Measurements from ENCODE around the gene ZNF536. TPM values are rescaled to one million over a fixed set of nuclear protein-coding genes. Genes with fewer than 3 reads are reported as not detected.

ZNF536 gene
- polyA plus RNA-seq, 1 of the 3 experiments (the other 2 are of a cell fraction) = 0.41 TPM

DNA sequence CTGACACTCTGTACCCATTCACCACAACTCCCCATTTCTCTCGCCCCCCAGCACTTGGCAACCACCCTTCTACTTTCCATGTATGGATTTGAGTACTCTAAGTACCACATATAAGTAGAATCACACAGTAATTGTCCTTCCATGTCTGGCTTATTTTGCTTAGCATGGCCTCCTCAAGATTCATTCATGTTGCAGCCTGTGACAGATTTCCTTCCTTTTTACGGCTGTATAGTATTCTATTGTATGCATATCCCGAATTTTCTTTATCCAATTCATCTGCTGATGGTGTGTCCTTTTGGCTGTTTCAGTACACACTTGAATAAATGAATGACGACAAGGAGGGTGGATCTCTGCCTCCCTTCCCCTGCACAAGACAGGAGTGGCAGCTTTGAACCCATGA, 95.1 kb downstream of the ZNF536 start:
- no peaks in the 10 kb centered on the region for H3K79me2 ChIP-seq (ENCODE audit: insufficient read depth)
- no peaks in the 10 kb centered on the region for H3K4me1 ChIP-seq (ENCODE audit: control insufficient read depth in 1 of 2, insufficient read depth in 2 of 2, low read depth in 1 of 2, low read length in 1 of 2)
- DNase-seq = no peak
- H3K36me3 ChIP-seq (replicated peaks in 1 of 2; ENCODE audit: control insufficient read depth in 1 of 2, insufficient read depth in 2 of 2, low read length in 1 of 2) = no peaks in the 10 kb centered on the region
- no peaks in the 10 kb centered on the region for H4K20me1 ChIP-seq (ENCODE audit: insufficient read depth)
- no peak overlapping the region for H3K9ac ChIP-seq
- CTCF ChIA-PET = no interaction called here
- TF ChIP-seq FOXJ3 (CRISPR knock-in tag; IDR thresholded peaks at IDR 0.05) = no peak
- TF ChIP-seq, protein P1, sequence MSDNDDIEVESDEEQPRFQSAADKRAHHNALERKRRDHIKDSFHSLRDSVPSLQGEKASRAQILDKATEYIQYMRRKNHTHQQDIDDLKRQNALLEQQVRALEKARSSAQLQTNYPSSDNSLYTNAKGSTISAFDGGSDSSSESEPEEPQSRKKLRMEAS (IDR thresholded peaks at IDR 0.05; ENCODE audit: low read depth) = no peak
- no peak for TF ChIP-seq RCOR1 (IDR thresholded peaks at IDR 0.05; ENCODE audit: low read length)
- no peak for TF ChIP-seq EP300 (IDR thresholded peaks at IDR 0.05; ENCODE audit: borderline replicate concordance in 1 of 2, low read depth in 1 of 2, low read length in 1 of 2)
- TF ChIP-seq, protein P2, sequence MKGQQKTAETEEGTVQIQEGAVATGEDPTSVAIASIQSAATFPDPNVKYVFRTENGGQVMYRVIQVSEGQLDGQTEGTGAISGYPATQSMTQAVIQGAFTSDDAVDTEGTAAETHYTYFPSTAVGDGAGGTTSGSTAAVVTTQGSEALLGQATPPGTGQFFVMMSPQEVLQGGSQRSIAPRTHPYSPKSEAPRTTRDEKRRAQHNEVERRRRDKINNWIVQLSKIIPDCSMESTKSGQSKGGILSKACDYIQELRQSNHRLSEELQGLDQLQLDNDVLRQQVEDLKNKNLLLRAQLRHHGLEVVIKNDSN (IDR thresholded peaks at IDR 0.05; ENCODE audit: borderline replicate concordance, low read depth) = no peak
- no peak for TF ChIP-seq GATA2 (CRISPR knock-in tag; IDR thresholded peaks at IDR 0.05)
- TF ChIP-seq, protein P3, sequence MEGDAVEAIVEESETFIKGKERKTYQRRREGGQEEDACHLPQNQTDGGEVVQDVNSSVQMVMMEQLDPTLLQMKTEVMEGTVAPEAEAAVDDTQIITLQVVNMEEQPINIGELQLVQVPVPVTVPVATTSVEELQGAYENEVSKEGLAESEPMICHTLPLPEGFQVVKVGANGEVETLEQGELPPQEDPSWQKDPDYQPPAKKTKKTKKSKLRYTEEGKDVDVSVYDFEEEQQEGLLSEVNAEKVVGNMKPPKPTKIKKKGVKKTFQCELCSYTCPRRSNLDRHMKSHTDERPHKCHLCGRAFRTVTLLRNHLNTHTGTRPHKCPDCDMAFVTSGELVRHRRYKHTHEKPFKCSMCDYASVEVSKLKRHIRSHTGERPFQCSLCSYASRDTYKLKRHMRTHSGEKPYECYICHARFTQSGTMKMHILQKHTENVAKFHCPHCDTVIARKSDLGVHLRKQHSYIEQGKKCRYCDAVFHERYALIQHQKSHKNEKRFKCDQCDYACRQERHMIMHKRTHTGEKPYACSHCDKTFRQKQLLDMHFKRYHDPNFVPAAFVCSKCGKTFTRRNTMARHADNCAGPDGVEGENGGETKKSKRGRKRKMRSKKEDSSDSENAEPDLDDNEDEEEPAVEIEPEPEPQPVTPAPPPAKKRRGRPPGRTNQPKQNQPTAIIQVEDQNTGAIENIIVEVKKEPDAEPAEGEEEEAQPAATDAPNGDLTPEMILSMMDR (IDR thresholded peaks at IDR 0.05) = no peak
- TF ChIP-seq EZH2phosphoT487 (IDR thresholded peaks at IDR 0.05; ENCODE audit: borderline replicate concordance, low read depth) = no peak
- no peak for TF ChIP-seq TEAD4 (IDR thresholded peaks at IDR 0.05; ENCODE audit: borderline replicate concordance, insufficient read depth)
- no peak for TF ChIP-seq SMC3 (IDR thresholded peaks at IDR 0.05; ENCODE audit: low read depth, low read length)
- no peak for TF ChIP-seq RXRA (IDR thresholded peaks at IDR 0.05; ENCODE audit: borderline replicate concordance, low read depth)
- TF ChIP-seq MXI1 (IDR thresholded peaks at IDR 0.05; ENCODE audit: low read depth, low read length) = no peak
- no peak for TF ChIP-seq NRF1 (IDR thresholded peaks at IDR 0.05; ENCODE audit: low read depth, low read length)
- TF ChIP-seq, protein P4, sequence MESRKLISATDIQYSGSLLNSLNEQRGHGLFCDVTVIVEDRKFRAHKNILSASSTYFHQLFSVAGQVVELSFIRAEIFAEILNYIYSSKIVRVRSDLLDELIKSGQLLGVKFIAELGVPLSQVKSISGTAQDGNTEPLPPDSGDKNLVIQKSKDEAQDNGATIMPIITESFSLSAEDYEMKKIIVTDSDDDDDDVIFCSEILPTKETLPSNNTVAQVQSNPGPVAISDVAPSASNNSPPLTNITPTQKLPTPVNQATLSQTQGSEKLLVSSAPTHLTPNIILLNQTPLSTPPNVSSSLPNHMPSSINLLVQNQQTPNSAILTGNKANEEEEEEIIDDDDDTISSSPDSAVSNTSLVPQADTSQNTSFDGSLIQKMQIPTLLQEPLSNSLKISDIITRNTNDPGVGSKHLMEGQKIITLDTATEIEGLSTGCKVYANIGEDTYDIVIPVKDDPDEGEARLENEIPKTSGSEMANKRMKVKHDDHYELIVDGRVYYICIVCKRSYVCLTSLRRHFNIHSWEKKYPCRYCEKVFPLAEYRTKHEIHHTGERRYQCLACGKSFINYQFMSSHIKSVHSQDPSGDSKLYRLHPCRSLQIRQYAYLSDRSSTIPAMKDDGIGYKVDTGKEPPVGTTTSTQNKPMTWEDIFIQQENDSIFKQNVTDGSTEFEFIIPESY (IDR thresholded peaks at IDR 0.05; ENCODE audit: borderline replicate concordance, low read depth) = no peak
- H3F3A ChIP-seq (replicated peaks; ENCODE audit: insufficient read depth) = no peaks in the 10 kb centered on the region
- no peak overlapping the region for H3K27ac ChIP-seq (ENCODE audit: low read depth in 2 of 2, low read length in 1 of 2)
- POLR2A ChIA-PET = no interaction called here
- WGBS (ENCODE audit: low lambda C conversion rate) = 27% methylated on average over 4 of the region's 4 CpGs
- no peak overlapping the region for H3K4me2 ChIP-seq
- H3K9me3 ChIP-seq = no peaks in the 10 kb centered on the region
- H2AFZ ChIP-seq (ENCODE audit: low read depth) = no peak overlapping the region
- H3K27me3 ChIP-seq (ENCODE audit: insufficient read depth) = no peaks in the 10 kb centered on the region
- no peak overlapping the region for H3K4me3 ChIP-seq (ENCODE audit: low read depth in 2 of 2, low read length in 1 of 2)
- no peaks in the 10 kb centered on the region for H3K9me2 ChIP-seq
